C4-2B (cell line): ENCODE data around the gene FAM110A.

ENCODE experiments used
- ZFX ChIP-seq: fragments of 450-650 bp; IDR thresholded peaks from 2 replicates; pipeline ENCODE4 v1.6.1; 2017
- TF ChIP-seq, protein P1 (sequence below): fragments of 450-650 bp; conservative IDR thresholded peaks from 2 replicates; pipeline ENCODE4 v1.5.1; 2017; ENCODE audit warnings: mild to moderate bottlenecking

DNA sequence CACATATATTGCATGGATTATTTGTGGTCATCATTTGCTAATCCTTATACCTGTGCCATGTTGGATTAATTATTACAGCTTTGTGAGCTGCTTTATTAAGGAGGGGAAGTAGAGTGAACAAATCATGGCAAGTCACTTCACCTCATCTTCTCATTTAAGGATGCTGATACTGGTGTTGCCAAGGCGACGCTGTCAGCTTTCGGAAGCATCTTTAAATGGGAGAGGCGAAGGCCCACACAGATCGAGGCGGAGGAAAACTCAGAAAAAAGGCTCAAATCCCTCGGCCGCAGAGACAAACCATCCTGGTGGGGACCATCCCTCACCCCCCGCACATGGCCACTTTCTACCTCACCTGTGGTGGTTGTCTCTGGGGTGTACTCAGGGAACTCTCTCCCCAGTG is 34.8 kb downstream of the FAM110A start:
- TF ChIP-seq, protein P1, sequence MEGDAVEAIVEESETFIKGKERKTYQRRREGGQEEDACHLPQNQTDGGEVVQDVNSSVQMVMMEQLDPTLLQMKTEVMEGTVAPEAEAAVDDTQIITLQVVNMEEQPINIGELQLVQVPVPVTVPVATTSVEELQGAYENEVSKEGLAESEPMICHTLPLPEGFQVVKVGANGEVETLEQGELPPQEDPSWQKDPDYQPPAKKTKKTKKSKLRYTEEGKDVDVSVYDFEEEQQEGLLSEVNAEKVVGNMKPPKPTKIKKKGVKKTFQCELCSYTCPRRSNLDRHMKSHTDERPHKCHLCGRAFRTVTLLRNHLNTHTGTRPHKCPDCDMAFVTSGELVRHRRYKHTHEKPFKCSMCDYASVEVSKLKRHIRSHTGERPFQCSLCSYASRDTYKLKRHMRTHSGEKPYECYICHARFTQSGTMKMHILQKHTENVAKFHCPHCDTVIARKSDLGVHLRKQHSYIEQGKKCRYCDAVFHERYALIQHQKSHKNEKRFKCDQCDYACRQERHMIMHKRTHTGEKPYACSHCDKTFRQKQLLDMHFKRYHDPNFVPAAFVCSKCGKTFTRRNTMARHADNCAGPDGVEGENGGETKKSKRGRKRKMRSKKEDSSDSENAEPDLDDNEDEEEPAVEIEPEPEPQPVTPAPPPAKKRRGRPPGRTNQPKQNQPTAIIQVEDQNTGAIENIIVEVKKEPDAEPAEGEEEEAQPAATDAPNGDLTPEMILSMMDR: no peak
- no peak for TF ChIP-seq ZFX
